K562 (cell line): ENCODE measurements around the gene TMEM237. TPM values are rescaled to one million over a fixed set of nuclear protein-coding genes. Genes with fewer than 3 reads are reported as not detected.

ENCODE experiments used
- ATAC-seq: fragments of 200-7000 bp; cut with Tn5 transposase; 3 replicates; pipeline ENCODE4 v1.9.1; 2020; ENCODE audit warnings: moderate library complexity
- BruUV-seq: library from RNA; stranded (reverse); fragments of 400-500 nt; replicated peaks from 2 replicates; lab custom pipeline; 2021; lab: Mats Ljungman, UMichigan
- CTCF ChIA-PET: fragments of 300-600 bp; formaldehyde crosslinking; extraction: SDS; loops from one replicate; lab custom pipeline; 2021; ENCODE audit warnings: low intra/inter-chr PET ratio; lab: Yijun Ruan, JAX
- POLR2A ChIA-PET: fragments of 300-600, 350-650 bp; sonication (Branson Sonifier 250); formaldehyde crosslinking; extraction: SDS; loops from one replicate; lab custom pipeline; 2021; ENCODE audit warnings: antibody characterized with exemption, inconsistent platforms; lab: Yijun Ruan, JAX
- DNase-seq, 4 experiments: peaks; one replicate each; pipeline versions ENCODE4 v3.0.0 to v3.0.0-alpha.2; 2011 to 2018; ENCODE audit warnings: low spot score in 3 of 4, mixed read lengths in 3 of 4; ENCODE audit errors: extremely low read depth in 1 of 4
- FAIRE-seq: peaks from 2 replicates; lab custom pipeline; 2011; peaks lifted over from hg19 to GRCh38; lab: Jason Lieb, UNC
- H2AFZ ChIP-seq: 2 replicates; pipeline ENCODE4 v1.6.0; 2011; ENCODE audit warnings: low read depth, low read length, control low read depth, inconsistent platforms
- H3K27ac ChIP-seq: fragments of 200-600 bp; 3 replicates; pipeline ENCODE4 v1.8.0; 2011; ENCODE audit warnings: low read depth, mild to moderate bottlenecking, control low read depth, inconsistent platforms, low read length, moderate library complexity, mixed read lengths; ENCODE audit errors: extremely low read depth
- H3K27me3 ChIP-seq, 2 experiments: fragments of 300-600 bp in 1 of 2; 2 replicates in 1 of 2; 3 replicates in 1 of 2; pipeline versions ENCODE4 v1.6.0 to v1.8.0; 2011; ENCODE audit warnings: inconsistent platforms in 2 of 2, low read length in 2 of 2, mild to moderate bottlenecking in 1 of 2, mixed read lengths in 1 of 2, moderate library complexity in 1 of 2; ENCODE audit not compliant: control insufficient read depth in 2 of 2, insufficient read depth in 2 of 2
- H3K36me3 ChIP-seq: fragments of 300-600 bp; 3 replicates; pipeline ENCODE4 v1.8.0; 2011; ENCODE audit warnings: mild to moderate bottlenecking, low read length, inconsistent platforms; ENCODE audit not compliant: control insufficient read depth, insufficient read depth
- H3K4me1 ChIP-seq, 2 experiments: fragments of 200-600 bp in 1 of 2; replicated peaks in 1 of 2; 2 replicates in 1 of 2; 3 replicates in 1 of 2; pipeline versions ENCODE4 v1.5.1 to v1.8.0; 2011; ENCODE audit warnings: inconsistent platforms in 2 of 2, low read length in 2 of 2, mild to moderate bottlenecking in 1 of 2, mixed read lengths in 1 of 2, moderate library complexity in 1 of 2; ENCODE audit not compliant: control insufficient read depth in 2 of 2, insufficient read depth in 2 of 2
- H3K4me2 ChIP-seq: 2 replicates; pipeline ENCODE4 v1.6.1; 2011; ENCODE audit warnings: low read length, control low read depth, inconsistent platforms, mixed read lengths; ENCODE audit not compliant: insufficient read depth
- H3K4me3 ChIP-seq: fragments of 200-600 bp; sonication (generic), shearing (Covaris generic); 2 replicates; pipeline ENCODE4 v1.5.1; 2016; ENCODE audit warnings: control low read depth, inconsistent platforms
- H3K79me2 ChIP-seq: fragments of 200-600 bp; 3 replicates; pipeline ENCODE4 v1.8.0; 2011; ENCODE audit warnings: low read length, inconsistent platforms; ENCODE audit not compliant: control insufficient read depth, insufficient read depth
- H3K9ac ChIP-seq, 2 experiments: 2 replicates each; pipeline versions ENCODE4 v1.6.0 to v1.6.1; 2011; ENCODE audit warnings: low read depth in 2 of 2, low read length in 2 of 2, control low read depth in 1 of 2, inconsistent platforms in 1 of 2, mild to moderate bottlenecking in 1 of 2, mixed read lengths in 1 of 2; ENCODE audit not compliant: insufficient read depth in 1 of 2
- H3K9me1 ChIP-seq: one replicate; pipeline ENCODE4 v1.6.0; 2011; ENCODE audit warnings: inconsistent platforms, mild to moderate bottlenecking, low read length, moderate library complexity; ENCODE audit not compliant: control insufficient read depth, insufficient read depth
- H3K9me3 ChIP-seq: replicated peaks from 2 replicates; pipeline ENCODE4 v1.5.1; 2011; ENCODE audit warnings: low read depth, low read length, inconsistent platforms; ENCODE audit not compliant: control insufficient read depth, insufficient read depth
- H4K20me1 ChIP-seq: replicated peaks from 2 replicates; pipeline ENCODE4 v1.6.1; 2011; ENCODE audit warnings: low read length, inconsistent platforms, mixed read lengths; ENCODE audit not compliant: control insufficient read depth, insufficient read depth
- CEBPB ChIP-seq: fragments of 450-650 bp; IDR thresholded peaks from 2 replicates; pipeline ENCODE4 v1.6.1; 2016; ENCODE audit warnings: missing genetic modification characterization, missing compliant biosample characterization
- CEBPG ChIP-seq, 3 experiments: fragments of 200-800 bp in 1 of 3; sonication (Bioruptor generic) in 1 of 3; sonication (generic) in 1 of 3; formaldehyde crosslinking in 1 of 3; IDR thresholded peaks in 2 of 3; conservative IDR thresholded peaks in 1 of 3; 2 replicates each; pipeline versions ENCODE4 v1.6.1 to v1.8.0; 2016 to 2022; ENCODE audit warnings: missing compliant biosample characterization in 2 of 3, missing genetic modification characterization in 2 of 3, mild to moderate bottlenecking in 1 of 3, missing genetic modification reagents in 1 of 3
- DDX20 ChIP-seq: fragments of 450-650 bp; IDR thresholded peaks from 2 replicates; pipeline ENCODE4 v1.6.1; 2016; ENCODE audit warnings: missing genetic modification characterization, low read depth, mild to moderate bottlenecking, missing compliant biosample characterization, moderate library complexity
- FIP1L1 ChIP-seq: fragments of 200-400 bp; formaldehyde crosslinking; IDR thresholded peaks from 2 replicates; pipeline ENCODE4 v1.6.1; 2018; ENCODE audit warnings: mild to moderate bottlenecking, low read depth, low read length; ENCODE audit not compliant: poor library complexity, severe bottlenecking
- GATAD2B ChIP-seq: fragments of 450-650 bp; IDR thresholded peaks from 2 replicates; pipeline ENCODE4 v1.6.1; 2017; ENCODE audit warnings: mild to moderate bottlenecking, borderline replicate concordance
- PPARD ChIP-seq: fragments of 250-450 bp; sonication (Bioruptor Pico); IDR thresholded peaks from 2 replicates; pipeline ENCODE4 v1.8.0; 2022; ENCODE audit warnings: inconsistent platforms, mild to moderate bottlenecking, moderate library complexity
- RBM14 ChIP-seq: fragments of 200-400 bp; formaldehyde crosslinking; IDR thresholded peaks from 2 replicates; pipeline ENCODE4 v1.6.1; 2018; ENCODE audit warnings: low read depth, mild to moderate bottlenecking, low read length, moderate library complexity, borderline replicate concordance; ENCODE audit not compliant: insufficient read depth
- RBM15 ChIP-seq: fragments of 200-400 bp; formaldehyde crosslinking; IDR thresholded peaks from 2 replicates; pipeline ENCODE4 v1.6.1; 2018; ENCODE audit warnings: mild to moderate bottlenecking, low read length, moderate library complexity; ENCODE audit not compliant: insufficient read depth
- SUPT5H ChIP-seq: fragments of 450-650 bp; IDR thresholded peaks from 2 replicates; pipeline ENCODE4 v1.6.1; 2016
- TAF1 ChIP-seq: IDR thresholded peaks from 2 replicates; pipeline ENCODE4 v1.6.1; 2011; ENCODE audit warnings: mild to moderate bottlenecking, low read length, moderate library complexity; ENCODE audit not compliant: insufficient read depth, control insufficient read depth, severe bottlenecking; ENCODE audit errors: extremely low read depth
- ZNF165 ChIP-seq: fragments of 250-450 bp; sonication (Bioruptor Pico); IDR thresholded peaks from 2 replicates; pipeline ENCODE4 v1.4.0; 2020; ENCODE audit warnings: borderline replicate concordance
- ZNF609 ChIP-seq: sonication (generic); formaldehyde crosslinking; IDR thresholded peaks from 2 replicates; pipeline ENCODE4 v1.8.1; 2023; ENCODE audit warnings: missing genetic modification reagents, mild to moderate bottlenecking, borderline replicate concordance
- WGBS: fragments of 100-300 bp; shearing (Covaris generic); methylation state at CpG from one replicate; pipeline ENCODE4 v1.1.6; 2016; ENCODE audit warnings: low coverage, mixed read lengths; ENCODE audit not compliant: insufficient coverage; ENCODE audit errors: missing lambda C conversion rate; 5-methylcytosine and 5-hydroxymethylcytosine counted together
- in situ Hi-C: fragments of 300-500 bp; cut with MboI; formaldehyde crosslinking; loops from 4 replicates; pipeline ENCODE4 v1.15.0; 2018; ENCODE audit warnings: inconsistent platforms, mixed read lengths
- intact Hi-C: fragments of 100-400 bp; cut with micrococcal nuclease; formaldehyde crosslinking; loops from 2 replicates; pipeline ENCODE4 v1.14.2; 2022
- polyA plus RNA-seq, 8 experiments: library from polyadenylated mRNA; depleted of rRNA in 4 of 8; stranded (reverse) in 5 of 8; unstranded in 3 of 8; fragments of >200 nt; fragmentation: Nextera tagmentation in 2 of 8; fragmentation: Illumina TruSeq in 1 of 8; extraction: Ambion mirVana in 2 of 8; extraction: Trizol in 1 of 8; gene quantifications; 2 replicates each; pipeline versions ENCODE4 v1.2.1 to v1.2.3, GENCODE V29; 2011 to 2014; ENCODE audit warnings: inconsistent platforms in 1 of 8, missing spikeins in 1 of 8
- total RNA-seq, 7 experiments: library from RNA; depleted of rRNA in 6 of 7; stranded (reverse); fragments of >200 nt in 6 of 7; fragmentation: Illumina TruSeq in 2 of 7; extraction: Trizol in 2 of 7; gene quantifications; 2 replicates each; pipeline versions ENCODE4 v1.2.1 to v1.2.3, GENCODE V29; 2011 to 2021; ENCODE audit warnings: low replicate concordance in 1 of 7

Gene TMEM237
- total and polyA plus RNA-seq, 9 of the 15 experiments (the other 6 are each of a cell fraction or from before 2014, with no cell fraction given), result 6.2 to 25.6 (median 17.9) TPM

DNA sequence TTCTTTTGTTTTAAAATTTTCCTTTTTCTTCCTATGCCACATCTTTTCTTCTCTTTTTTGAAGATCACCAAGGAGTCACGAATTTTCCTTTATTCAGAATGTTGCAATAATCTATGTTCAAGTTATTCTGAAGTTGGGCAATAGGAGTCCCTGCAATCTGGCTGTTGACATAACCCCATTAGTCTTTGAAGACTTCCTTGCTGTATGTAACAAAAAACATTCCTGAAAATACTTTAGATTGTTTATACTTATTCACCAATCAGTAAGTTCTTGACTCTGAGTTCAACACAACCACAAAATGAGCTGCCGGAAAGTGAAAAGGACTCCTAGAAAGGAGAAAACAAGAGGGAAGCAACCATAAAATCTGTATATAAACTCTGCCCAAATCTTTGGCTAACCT lies 62.8 kb downstream of the TMEM237 start:
- no peak for FAIRE-seq
- WGBS, result 44% methylated on average over 2 of the region's 2 CpGs

DNA sequence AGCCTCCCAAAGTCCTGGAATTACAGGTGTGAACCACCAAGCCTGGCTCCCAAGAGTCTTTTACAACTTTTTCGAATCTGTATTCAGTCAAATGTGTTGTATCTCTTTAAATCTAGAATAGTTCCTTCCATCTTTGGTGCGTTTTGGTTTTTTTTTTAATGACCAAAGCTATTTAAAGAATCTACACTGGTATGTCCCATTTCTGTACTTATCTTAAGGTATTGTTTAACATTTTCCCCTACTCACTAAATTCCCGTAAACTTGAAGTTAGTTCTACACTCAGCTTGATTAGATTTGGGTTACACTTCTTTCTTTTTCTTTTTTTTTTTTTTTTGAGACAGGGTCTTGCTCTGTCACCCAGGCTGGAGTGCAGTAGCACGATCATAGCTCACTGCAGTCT lies 63.8 kb downstream of the TMEM237 start:
- FAIRE-seq (no peak), DNase-seq (no peak), ATAC-seq (no peak)
- H3K27ac ChIP-seq, result no peak overlapping the region
- H3K4me1 ChIP-seq, result no peaks in the 10 kb centered on the region
- H2AFZ ChIP-seq, result no peak overlapping the region
- BruUV-seq, result no TSS peak
- no peak overlapping the region for H3K4me3 ChIP-seq
- no peak overlapping the region for H3K4me2 ChIP-seq
- H3K79me2 ChIP-seq, result no peaks in the 10 kb centered on the region
- H3K27me3 ChIP-seq, result no peaks in the 10 kb centered on the region
- in situ Hi-C loops, result no loop called here
- H3K9me1 ChIP-seq, result no peaks in the 10 kb centered on the region
- intact Hi-C loops, result no loop called here
- no peak overlapping the region for H3K9ac ChIP-seq
- ChIA-PET CTCF (no interaction called here), POLR2A (interaction anchor here (0.6 kb wide), 1 partner anchor 1054 kb away, joined by 3 read pairs; no protein-coding TSS in a partner anchor)
- 14% methylated on average over 3 of the region's 4 CpGs for WGBS
- H3K36me3 ChIP-seq, result no peaks in the 10 kb centered on the region
- no peaks in the 10 kb centered on the region for H3K9me3 ChIP-seq
- H4K20me1 ChIP-seq, result no peaks in the 10 kb centered on the region
- TF ChIP-seq RBM15, result no peak
- no peak for TF ChIP-seq RBM14
- no peak for TF ChIP-seq FIP1L1
- TF ChIP-seq DDX20 (tag), result no peak
- no peak for TF ChIP-seq GATAD2B
- TF ChIP-seq PPARD (CRISPR knock-in tag), result no peak
- TF ChIP-seq ZNF609 (CRISPR knock-in tag), result no peak
- TF ChIP-seq SUPT5H, result no peak
- TF ChIP-seq TAF1, result no peak

More for the DNA sequence above, 62.8 kb downstream of the TMEM237 start:
- ChIA-PET POLR2A (no interaction called here), CTCF (no interaction called here)
- Histone ChIP-seq H3K27me3 (no peaks in the 10 kb centered on the region), H3K36me3 (no peaks in the 10 kb centered on the region), H2AFZ (no peak overlapping the region), H3K27ac (no peak overlapping the region), H3K4me3 (no peak overlapping the region), H3K79me2 (no peaks in the 10 kb centered on the region), H3K9me1 (no peaks in the 10 kb centered on the region), H3K4me2 (no peak overlapping the region), H3K9ac (no peak overlapping the region), H3K9me3 (no peaks in the 10 kb centered on the region), H3K4me1 (no peaks in the 10 kb centered on the region)
- in situ Hi-C loops, result no loop called here
- no peak for DNase-seq
- BruUV-seq, result no TSS peak
- TF ChIP-seq ZNF165 (CRISPR knock-in tag) (no peak), CEBPB (peak; percentile 44), CEBPG (CRISPR knock-in tag; IDR thresholded peaks at IDR 0.05) (no peak), CEBPG (tag; conservative IDR thresholded peaks at IDR 0.05 in 1 of 2, IDR thresholded peaks at IDR 0.05 in 1 of 2) (peak in 1 of 2 experiments; percentile 18; a peak in 1 of 4 replicates)
- TF ChIP-seq, all 486 proteins: peak for 2
- ATAC-seq, result no peak
- no peaks in the 10 kb centered on the region for H4K20me1 ChIP-seq
- intact Hi-C loops, result no loop called here
